ENCODE results near the gene TBL1X.

DNA sequence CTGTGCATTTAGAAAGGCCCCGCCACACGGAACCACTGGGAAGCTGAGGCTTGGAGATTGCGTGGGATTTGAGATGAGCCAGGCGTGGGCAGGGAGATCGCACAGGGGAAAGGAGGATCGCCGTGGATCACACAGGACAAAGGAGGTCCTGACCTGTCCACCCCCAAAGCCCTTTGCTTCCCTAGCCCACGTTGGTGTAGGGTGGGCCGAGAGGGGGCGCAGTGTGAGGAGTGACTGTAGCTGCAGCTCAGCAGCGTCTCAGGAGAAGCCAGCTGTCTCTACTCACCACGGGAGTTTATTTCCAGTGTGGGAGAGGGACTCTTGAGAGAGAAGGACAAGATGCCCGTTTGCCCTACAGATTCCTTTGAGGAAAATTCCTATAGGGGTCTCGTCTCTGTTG, 62.1 kb downstream of the TBL1X start:
- TF ChIP-seq, protein P1, sequence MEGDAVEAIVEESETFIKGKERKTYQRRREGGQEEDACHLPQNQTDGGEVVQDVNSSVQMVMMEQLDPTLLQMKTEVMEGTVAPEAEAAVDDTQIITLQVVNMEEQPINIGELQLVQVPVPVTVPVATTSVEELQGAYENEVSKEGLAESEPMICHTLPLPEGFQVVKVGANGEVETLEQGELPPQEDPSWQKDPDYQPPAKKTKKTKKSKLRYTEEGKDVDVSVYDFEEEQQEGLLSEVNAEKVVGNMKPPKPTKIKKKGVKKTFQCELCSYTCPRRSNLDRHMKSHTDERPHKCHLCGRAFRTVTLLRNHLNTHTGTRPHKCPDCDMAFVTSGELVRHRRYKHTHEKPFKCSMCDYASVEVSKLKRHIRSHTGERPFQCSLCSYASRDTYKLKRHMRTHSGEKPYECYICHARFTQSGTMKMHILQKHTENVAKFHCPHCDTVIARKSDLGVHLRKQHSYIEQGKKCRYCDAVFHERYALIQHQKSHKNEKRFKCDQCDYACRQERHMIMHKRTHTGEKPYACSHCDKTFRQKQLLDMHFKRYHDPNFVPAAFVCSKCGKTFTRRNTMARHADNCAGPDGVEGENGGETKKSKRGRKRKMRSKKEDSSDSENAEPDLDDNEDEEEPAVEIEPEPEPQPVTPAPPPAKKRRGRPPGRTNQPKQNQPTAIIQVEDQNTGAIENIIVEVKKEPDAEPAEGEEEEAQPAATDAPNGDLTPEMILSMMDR (conservative IDR thresholded peaks at IDR 0.05; ENCODE audit: low read length): no peak
- TF ChIP-seq EZH2phosphoT487 (IDR thresholded peaks at IDR 0.05; ENCODE audit: borderline replicate concordance, low read depth, low read length): no peak

All from OCI-LY7 (cell line).